GM19351 (cell line): ENCODE results near the gene DYNLT3.

Experiments
- ATAC-seq: cut with Tn5 transposase; IDR thresholded peaks from one replicate; pipeline ENCODE4 v1.9.1; 2021; ENCODE audit warnings: mild to moderate bottlenecking, moderate library complexity; ENCODE audit not compliant: unreplicated experiment

The DYNLT3 gene

DNA sequence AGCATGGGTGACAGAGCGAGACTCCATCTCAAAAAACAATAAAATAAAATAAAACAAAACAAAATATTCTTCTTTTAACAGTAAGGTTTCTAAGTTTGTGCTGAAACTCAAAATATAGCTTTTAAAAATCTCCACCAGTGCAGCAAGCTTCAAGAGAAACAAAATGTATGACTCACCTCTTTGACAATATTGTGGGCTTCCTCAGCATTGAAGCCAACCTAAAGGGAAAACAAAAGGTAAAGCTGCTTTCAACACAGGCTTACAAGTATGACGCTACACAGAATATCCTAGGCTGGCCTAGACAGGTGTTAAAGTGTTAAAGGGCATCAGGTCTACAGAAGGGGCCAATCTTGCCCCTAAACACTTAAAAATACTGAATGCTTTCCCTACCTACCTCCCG is 1.2 kb downstream of the DYNLT3 start:
- ATAC-seq, result no peak

DNA sequence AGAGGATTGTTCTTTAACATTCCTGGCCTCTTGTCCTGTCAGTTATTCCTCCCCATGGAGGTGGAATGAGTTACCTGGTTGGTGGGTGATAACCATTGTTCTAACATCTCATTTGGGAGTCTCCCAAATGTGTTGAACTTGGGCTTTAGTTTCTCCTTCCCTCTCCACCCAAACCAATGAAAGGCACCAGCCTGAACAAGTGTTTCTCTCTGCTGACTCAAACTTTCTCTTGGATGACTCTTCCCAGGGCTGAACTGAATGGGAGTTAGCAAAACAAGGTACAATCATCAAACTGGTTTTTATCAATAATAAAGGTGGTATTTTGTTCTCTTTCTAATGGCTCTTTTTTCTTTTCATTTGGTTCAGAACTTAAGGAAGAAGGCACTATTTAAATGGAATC is 2.7 kb downstream of the DYNLT3 start:
- ATAC-seq, result no peak

DNA sequence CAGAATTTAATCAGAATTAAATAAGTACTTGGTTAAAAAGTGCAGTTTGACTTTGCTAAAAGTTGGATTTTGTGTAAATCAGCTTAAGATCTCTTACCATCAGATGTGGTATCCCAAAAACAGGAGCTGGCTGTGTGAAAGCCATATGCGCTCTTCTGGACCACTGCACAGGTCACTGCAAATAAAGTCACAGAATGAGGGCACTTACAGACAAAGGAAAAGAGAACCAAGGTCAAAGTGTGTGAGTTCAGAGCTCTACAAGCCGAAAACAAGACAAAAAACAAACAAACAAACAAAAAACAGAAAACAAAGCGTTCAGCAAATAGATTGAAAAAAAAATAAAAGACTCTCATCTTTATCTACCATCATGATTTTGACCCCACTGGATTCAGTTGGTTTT is 6.4 kb downstream of the DYNLT3 start:
- ATAC-seq, result no peak

- no peak for ATAC-seq
These were observed 12.4 kb downstream of the DYNLT3 start for GRCh38 chrX:37834937-37835336.

DNA sequence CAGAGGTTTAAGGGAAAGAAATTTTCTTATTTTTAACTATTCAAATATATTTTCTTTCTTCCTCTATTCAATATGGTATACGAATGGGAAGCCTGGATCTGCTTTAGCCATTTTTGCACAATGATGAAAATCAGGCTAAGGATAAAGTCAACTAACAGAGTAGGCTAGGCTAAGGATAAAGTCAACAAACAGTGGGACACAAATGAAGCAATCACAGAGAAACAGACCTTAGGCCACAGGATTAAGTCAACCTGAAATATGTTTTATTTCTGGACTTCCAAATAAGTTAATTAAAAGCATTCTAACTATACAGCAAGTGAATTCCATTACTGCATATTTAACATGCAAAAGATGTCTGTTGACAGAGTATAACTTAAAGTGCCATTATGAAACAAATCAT is 17.0 kb downstream of the DYNLT3 start:
- no peak for ATAC-seq

DNA sequence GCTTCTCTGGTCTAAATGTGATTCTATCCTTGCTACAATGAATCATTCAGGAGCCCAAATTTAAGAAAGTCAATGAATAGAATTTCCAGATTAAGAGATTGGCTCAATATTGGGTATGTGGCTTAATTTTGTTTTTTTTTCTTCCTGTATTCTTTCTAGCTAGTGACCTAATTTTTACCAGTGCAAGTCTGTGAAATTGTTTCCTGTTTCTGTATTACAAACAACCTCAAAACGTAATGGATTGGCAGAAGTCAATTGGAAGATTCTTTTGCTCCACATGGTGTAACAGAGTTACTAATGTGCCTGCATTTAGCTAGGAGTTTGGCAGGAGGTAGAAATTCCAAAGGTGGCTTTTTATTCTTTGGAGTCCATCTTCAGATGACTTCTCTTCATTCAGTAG is 17.6 kb downstream of the DYNLT3 start:
- no peak for ATAC-seq

GRCh38 chrX:37825215-37825842 is 22.0 kb downstream of the DYNLT3 start:
- ATAC-seq, result peak; percentile 84

- no peak for ATAC-seq
These were observed 22.7 kb downstream of the DYNLT3 start for GRCh38 chrX:37824491-37825214.

- no peak for ATAC-seq
These were observed 26.7 kb downstream of the DYNLT3 start for GRCh38 chrX:37820646-37821045.

DNA sequence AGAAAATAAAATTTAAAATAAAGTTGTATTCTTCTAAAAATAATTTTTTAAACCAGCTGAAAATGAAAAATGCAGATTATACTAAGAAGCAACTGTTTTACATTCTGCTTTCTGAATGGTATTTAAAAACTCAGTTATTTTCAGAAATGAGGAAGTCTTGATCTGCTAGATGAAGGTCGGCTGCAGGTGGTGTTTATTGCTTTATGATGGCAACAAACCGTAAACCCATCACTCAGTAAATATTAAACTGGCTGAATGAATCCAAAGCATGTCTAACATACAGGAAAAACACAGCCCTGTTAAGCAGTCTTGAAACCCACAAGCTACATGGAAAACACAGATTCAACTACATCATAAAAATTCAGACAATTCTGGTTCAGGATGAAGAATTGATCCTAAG is 29.3 kb downstream of the DYNLT3 start:
- peak; percentile 54 for ATAC-seq

GRCh38 chrX:37817579-37817978 is 29.8 kb downstream of the DYNLT3 start:
- ATAC-seq, result peak; percentile 50

DNA sequence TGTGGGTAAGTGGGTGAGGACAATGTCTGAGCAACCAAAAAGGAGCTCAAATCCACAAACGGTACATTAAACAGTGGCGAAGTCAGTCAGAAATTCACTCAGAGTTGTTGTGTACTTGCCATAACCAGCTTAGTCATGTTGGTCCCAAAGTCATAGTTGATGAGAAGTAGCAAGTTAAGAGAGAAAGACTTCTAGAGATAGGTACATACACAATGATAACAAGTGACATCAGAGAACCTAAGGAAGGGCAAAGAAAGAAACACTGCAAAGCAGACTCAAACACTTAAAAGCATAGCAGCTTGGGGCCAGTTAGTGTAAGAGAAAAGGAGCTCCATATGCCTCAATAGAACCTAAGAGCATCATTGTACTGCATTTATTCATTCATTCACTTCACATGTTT is 30.2 kb downstream of the DYNLT3 start:
- peak; percentile 13 for ATAC-seq

GRCh38 chrX:37816766-37817165 is 30.6 kb downstream of the DYNLT3 start:
- peak; percentile 8 for ATAC-seq

DNA sequence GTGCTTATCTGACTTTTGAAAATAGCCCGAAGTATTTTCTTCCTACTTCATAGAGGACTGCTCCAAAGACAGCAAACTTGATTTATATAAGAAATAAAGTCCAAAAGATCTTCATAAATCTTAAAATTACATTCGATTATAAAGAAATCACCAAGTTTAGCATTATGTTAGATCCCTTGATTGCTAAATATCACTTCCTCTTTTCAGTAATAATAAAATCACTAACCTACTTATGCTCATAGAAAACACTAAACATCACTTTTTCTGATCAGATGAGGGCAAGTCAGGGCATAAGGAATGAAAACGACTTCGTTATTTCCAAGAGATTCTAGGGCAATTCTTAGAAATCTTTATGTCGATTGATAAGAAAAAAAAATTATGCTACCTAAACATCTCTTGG is 32.0 kb downstream of the DYNLT3 start:
- no peak for ATAC-seq

DNA sequence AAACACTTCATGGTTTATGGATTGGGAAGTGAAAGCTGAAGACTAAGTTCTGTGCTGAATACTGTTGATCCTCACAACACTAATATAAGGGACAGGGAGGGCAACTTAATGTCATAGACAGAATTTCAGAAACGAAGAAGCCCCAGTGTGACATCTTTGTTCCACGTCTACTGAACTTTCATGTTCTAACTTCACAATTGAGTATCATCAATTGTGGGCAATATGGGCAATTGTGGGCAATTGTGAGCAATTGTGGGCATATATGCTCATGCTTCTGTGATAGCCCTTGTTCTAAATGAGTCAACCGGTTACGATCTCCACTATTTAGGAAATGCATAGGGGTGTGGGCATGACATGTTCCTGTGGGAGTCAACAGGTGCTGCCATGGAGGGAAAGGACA is 33.8 kb downstream of the DYNLT3 start:
- ATAC-seq, result no peak

- ATAC-seq, result no peak
These were observed 35.3 kb downstream of the DYNLT3 start for GRCh38 chrX:37812110-37812509.

GRCh38 chrX:37809970-37810369 is 37.4 kb downstream of the DYNLT3 start:
- no peak for ATAC-seq

- ATAC-seq, result no peak
These were observed 44.3 kb downstream of the DYNLT3 start for GRCh38 chrX:37803057-37803456.

DNA sequence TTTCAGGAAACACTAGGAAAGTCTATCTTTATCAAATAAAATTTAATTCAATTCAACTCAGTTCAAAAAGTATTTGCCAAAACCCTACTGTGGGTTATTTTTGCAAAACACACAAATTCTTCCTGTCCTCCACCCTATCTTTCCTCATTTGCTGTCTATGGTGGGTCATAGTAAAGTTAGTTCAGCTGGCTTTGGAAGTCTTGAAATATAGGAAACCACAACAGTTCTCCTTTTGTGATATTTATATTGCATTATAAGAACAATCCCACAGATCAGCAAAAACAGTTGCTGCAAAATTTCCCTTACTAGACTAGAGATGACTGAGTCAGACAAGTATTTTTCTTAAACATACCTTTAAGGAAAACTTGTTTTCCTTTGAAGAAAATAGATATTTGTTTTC is 45.3 kb downstream of the DYNLT3 start:
- ATAC-seq, result no peak

- ATAC-seq, result no peak
These were observed 46.7 kb downstream of the DYNLT3 start for GRCh38 chrX:37800717-37801116.

DNA sequence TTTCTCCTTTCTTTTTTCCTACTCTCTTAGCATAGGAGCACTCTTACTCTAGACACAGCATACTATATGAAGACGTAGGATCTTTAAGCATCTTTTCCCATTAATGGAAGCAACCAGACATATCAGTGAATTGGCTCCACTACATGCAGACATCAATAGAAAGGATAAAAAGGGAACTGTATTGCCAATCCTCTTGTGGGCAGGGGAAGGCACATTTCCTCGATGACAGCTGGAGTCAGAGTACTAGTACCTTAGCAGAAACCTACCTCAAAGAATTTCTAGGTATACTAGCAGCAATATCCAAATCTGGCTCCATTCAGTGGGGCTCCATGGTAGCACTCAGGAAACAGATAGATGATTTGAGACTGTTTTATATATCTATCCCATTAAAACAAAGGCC is 47.4 kb downstream of the DYNLT3 start:
- ATAC-seq, result no peak

DNA sequence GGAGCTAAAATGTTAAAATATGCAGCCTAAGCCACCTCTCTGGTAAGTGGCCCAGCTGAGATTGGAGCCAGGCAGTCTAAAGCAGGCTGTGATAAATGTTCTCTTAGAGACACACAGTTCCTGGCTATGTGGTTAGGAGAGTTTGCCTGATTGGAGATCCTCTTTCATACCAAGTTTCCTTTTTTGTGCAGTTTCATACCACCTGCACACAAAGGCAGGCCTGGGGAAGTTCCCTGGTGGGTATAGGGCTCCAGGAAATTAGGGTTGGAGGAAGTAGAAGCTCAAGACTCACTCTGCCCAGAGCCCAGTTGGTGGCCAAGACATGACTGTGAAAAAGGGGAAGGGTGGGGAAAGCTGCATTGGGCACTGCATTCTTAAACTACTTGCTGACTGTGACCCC is 50.6 kb downstream of the DYNLT3 start:
- ATAC-seq, result peak; percentile 65

DNA sequence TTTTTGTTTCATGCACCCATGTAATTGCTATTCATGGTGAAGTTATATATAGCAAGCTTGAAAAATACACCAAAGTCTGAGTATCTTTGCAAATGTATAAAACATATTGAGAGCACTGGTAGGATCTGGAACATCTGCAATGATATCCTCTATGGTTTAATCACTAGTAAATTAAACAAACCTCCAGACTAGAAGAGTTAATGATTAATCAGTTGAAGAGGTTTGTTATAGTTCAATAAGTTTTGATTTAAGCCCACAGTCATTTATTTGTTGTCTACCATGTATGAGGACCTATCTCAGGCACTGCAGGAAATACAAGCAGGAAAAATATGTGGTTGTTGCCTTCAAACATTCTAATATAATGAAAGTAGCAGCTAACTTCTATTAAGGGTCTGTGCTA is 51.1 kb downstream of the DYNLT3 start:
- no peak for ATAC-seq
